CD4-positive, alpha-beta T cell treated with Interleukin-17A for 1 hour (primary cell): ENCODE measurements around the gene C20orf96.
"Not testable (repeated sequence)": the region's sequence is repeated elsewhere in the genome, so short reads cannot be mapped to it uniquely, and the experiment has no call there.

Experiments used
- DNase-seq: peaks from one replicate; pipeline ENCODE4 v3.0.0-alpha.2; 2020

C20orf96 gene

DNA sequence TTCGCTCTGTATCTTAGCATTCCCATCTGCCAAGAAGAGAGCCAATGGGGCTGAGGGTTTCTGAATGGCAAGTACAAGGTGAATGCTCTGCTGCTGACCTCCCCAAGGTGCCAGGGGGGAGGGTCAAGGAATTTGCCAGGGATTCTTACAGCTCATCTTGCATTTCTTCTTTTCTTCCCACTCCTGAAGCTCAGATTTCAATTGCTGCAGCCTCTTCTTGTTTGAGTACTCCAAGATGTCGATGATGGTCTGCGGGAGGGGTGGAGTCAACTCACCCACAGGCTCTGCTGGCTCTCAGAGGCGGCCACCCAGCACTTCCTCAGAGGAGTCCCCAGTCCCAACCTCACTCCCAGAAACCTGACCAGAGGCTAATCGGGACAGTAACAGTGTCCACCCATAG, 12.4 kb downstream of the C20orf96 start:
- DNase-seq: no peak

DNA sequence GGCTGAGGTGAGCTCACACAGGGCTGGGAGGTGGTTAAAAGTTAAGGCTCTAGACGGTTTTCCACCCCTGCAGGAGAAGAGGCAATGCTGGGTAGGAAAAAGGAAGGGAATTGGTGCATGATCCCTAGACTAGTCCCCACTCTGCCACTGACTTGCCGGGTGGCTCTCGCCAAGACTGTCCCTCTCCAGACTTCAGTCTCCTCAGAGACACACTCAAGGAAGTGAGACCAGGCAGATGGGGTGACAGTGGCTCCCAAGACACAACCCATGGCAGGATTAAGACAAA, 13.1 kb downstream of the C20orf96 start:
- DNase-seq: no peak

DNA sequence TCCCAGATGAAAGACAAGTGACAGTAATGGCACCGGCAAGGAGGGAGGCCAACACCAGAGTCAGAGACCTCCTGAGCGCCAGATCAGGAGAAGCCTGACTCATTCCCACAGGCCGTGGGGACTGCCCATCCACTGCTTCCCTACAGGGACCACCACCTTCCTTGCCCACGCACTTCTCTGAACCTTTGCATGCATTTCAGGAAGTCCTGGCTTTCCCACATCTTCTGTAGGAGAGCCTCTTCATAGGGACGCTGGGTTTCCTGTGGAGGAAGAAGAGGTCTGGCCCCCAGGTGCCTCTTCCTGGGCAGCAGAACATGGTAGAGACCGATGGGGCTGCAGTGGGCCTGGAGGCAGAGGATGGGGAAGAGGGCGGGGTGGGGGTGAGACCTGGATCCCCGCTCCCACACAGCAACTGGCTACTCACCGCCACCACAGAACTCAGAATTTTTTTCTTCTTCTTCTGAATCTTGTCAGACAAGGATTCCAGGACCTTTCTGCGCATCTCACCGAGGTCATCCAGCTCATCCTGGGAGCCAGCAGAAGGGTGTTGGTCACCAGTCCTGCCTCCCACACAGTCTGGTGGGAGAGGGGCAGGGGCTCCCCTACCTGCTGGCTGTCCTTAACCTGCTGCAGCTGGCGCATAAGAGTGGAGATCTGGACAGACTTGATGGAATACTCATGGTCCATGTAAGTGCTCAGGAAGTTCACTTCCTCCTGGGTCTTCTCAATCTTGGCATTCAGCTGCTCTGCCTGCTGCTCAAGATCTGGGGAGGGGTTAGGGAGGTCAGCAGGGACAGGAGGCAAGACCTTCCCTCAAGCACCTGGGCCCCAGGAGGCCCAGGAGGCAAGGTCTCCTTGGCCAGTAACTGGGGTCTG, 13.7 kb downstream of the C20orf96 start:
- no peak for DNase-seq

DNA sequence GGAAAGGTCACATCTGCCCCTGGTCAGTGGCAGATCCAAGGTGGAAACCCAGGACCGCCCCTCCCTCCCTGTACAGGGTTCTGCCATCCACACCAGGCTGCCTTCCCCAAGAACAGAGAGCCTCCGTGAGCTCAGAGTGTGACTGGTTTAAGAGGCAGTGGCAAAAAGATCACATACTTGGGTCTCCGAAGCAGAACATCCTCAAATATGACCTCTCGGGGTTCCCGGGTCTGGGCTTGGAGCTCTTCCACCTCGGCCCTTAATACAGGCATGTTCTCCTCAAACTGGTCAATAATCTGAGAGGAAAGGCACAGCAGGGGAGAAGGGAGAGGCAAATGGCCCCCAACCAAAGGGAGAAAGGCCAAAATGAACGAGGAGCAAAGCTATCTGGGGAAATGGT, 14.8 kb downstream of the C20orf96 start:
- DNase-seq: no peak

DNA sequence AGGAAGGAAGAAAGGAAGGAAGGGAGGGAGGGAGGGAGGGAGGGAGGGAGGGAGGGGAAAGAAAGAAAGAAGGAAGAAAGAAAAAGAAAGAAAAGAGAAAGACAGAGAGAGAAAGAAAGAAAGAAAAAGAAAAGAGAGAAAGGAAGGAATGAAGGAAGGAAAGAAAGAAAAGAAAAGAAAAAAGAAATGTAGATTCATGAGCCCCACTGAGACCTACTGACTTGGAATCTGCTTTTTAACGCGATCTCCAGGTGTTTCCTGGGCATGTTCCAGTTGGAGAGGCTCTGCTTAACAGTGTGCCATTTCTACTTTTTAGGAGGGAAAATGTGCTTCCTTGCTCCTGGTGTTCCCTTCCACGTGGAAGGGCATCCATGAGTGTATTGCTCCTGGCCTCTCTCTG, 16.7 kb downstream of the C20orf96 start:
- DNase-seq: no peak

DNA sequence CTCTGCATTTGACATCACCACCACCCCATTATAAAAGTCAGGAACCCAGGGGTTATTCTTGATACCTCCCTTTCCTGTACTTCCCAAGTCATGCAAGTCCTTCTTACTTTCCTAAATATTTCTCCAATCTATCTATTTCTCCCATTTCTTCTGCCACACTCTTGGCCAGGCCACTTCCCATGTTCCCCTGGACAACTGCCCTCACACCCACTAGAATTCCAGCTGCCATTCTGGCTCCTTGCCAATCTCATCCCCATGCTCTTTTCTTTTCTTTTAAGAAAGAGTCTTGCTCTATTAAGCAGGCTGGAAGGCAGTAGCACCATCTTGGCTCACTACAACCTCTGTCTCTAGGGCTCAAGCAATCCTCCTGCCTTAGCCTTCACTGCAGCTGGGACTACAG, 17.8 kb downstream of the C20orf96 start:
- DNase-seq: no peak

DNA sequence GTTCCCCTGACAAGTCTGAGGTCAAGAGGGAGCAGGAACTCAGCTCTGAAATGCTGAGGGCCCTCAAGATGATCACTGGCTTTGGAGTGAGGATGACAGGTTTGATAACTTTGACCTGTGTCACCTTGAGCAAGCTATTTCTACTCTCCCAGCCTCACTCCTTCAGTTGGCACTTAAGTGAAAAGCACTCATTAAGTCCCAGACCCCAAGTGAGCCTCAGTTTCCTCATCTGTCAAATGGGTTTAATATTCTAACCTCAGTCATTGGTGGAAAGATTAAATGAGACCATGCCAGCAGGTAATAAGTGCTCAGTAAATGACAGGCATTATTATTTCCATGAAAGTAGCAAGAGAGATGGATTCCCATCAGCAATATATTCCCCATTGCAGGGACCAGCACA, 19.0 kb downstream of the C20orf96 start:
- DNase-seq: no peak

DNA sequence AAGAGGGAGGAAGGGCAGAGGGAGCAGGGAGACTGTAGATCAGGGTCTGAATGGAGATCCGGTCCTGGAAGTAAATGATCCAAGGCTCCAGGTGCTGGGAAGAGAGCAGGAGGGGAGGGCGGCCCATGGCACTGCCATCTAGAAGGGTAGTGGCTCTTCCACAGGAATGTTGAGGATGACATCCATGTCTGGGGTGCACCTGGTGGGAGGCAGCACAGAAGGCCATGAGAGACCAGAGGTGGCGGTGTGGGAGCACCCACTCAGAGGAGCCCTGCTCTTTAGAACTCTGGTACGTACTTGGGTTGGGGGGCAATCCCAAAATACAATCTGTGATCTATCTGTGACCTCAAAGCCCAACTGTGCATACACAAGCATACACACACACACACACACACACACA, 19.5 kb downstream of the C20orf96 start:
- DNase-seq: no peak

DNA sequence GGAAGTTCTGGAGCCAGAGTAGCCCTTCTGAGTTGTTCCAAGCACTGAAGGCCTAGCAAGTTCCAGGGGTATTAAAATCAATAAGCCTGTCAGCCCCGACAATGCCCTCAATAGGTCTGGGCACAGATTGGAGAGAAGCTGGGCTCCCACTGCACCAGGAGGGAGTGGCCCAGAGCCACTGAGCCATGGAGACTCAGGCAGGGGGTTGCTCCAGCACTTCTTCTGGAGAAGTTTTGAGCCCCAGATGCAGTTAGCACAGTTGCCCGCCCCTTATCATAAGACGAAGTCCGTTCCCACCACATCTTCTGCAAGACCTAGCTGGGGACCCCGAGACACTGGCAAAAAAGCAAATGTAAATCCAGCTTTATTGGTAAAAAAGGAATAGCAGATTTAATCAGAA, 20.0 kb downstream of the C20orf96 start:
- DNase-seq: no peak

DNA sequence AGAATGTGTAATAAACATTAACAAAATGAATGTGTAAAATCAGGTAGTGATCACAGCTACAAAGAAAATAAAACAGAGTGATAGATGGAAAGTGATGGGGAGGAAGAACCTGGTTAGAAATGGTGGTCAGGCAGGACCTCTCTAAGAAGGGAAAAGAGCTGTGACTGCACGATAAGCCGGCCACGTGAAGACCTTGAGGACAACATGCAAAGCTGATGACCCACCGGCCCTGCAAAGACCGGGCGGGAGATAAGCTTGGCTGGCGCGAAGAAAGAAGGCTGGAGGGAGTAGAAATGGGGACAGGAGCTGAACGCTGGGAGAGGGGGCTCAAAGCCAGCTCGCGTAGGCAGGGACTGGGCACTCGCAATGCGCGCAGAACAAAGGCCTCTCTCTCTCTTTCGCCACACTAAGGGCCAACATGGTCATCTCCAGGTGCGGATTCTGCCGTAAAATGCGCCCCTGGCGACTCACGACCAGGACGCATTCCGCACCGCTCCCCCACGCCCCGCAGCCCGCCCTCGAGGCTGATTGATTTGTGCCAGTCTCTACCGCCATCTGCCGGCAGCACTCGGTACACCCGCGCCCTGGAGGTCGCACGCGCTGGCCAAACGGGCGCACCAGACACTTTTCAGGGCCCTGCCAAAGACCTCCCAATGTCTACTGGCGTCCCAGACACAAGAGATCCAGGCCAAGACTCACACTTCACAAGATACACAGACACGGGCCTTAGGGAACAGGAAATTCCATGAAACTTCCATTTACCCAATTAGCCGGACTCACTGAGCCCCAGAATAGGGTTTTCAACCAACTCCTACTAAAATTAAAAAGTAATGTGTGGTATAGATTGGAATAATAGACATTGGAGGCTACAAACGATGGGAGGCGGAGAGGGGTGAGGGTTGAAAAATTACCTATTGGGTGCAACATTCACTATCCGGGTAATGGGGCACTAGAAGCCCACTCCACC, 23.7 kb downstream of the C20orf96 start:
- peak; percentile 86 for DNase-seq

DNA sequence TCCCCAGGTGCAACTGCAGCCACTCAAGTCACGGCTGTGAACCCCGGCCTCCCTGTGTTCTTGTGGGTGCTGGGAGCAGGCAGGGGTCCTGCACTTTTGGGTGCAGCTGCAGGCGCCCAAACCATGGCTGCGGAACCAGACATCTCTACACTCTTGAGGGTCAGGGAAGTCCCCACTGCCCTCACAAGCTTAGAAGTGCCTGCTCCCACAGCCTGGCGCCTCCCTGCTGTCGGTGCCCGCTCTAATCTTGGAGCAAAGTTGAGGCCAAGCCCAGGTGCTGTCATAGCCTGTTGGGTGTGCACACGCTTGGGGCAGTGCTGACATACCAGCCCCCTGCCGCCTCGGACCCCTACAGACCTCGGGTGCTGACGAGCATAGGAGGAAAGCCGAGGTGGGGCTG, 26.8 kb downstream of the C20orf96 start:
- DNase-seq: no peak

DNA sequence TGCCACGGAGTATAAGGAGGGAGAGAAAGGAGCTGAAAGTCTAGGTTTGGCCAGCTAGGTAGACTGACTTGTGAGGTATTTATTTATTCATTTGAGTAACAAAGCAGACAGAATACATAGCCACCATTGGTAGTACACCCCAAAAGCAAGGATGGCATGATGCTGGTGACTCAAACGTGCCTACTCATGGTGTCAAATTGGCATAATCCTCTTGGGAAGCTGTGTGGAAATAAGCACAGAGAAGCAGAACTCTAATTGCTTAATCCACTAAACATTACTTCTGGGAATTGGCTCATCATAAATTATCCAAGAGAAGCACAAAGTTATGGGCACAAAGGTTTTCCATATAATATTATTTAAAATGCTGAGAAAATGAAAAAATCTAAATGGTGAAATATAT, 30.6 kb downstream of the C20orf96 start:
- DNase-seq: no peak

DNA sequence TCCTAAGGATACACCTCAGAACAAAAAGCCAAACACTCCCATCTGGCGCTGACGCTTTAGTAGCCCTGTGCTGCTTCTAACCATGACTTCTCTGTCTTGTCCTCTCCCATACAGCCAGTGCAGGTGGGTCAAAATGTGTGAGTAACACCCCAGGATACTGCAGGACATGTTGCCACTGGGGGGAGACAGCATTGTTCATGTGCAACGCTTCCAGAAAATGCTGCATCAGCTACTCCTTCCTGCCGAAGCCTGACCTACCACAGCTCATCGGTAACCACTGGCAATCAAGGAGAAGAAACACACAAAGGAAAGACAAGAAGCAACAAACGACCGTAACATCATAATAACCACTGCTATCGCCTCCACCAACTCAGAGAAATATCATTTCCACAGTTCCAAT, 31.6 kb downstream of the C20orf96 start:
- no peak for DNase-seq

DNA sequence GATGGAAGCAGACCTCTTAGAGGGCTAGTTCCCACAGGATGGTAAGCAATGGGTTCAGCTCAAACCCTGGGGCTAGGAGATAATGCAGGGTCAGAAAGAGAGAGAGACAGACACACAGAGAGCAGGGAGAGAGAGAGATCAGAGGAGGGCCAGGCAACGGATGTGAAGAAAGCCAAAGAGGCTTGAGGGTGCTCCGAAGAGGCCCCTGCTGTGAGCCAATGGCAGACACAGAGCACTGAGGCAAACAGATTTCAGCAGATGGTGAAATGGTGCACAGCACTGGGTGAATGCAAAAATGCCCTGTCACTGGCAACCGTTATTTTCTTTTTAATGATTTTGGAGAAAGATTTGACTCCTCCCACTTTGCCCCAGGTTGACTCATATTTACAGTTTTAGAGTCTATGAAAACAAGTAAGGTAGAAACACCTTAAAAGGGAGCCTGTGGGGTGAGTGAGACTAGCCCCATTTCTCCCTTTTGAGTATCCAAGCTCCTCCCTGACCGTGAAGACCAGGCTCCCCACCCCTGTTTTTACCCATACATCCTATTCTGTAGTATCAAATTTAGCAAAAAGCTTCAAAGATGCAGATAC, 32.2 kb downstream of the C20orf96 start:
- DNase-seq: no peak

DNA sequence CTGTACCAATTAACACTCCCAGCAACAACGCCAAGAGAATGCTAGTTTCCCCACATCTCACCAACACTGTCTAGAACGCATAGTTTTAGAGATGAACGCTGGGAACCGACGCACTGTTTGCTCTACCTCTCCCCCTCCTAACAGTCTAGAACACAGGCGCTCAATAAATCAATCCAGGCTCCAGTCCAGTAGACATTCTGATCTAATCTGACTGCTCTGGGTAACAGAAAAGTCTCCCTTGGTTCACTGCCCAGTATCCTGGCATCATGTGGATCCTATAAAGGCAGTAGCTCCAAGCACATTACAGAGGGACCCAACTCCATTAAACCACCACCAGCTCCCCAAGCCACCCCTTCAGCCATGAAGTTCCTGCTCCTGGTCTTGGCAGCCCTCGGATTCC, 33.1 kb downstream of the C20orf96 start, which contains the start of gene DEFB132:
DEFB132 (plus strand) TSS at position 306 of the 400 bp plus-strand sequence; CDS start at position 361, 55 bp downstream.
- no peak for DNase-seq

DNA sequence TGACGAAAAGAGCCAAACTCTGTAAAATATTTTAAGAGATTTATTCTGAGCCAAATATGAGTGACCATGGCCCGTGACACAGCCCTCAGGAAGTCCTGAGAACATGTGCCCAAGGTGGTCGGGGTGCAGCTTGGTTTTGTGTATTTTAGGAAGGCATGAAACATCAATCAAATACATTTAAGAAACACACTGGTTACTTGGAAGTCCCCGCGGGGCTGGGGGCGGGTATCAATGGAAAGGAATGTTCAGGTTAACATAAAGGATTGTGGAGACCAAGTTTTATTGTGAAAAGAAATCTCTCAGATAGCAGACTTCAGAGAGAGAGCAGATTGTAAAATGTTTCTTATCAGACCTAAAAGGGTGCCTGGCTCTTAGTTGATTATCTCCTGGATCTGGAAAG, 37.1 kb downstream of the C20orf96 start:
- DNase-seq: not testable (repeated sequence)

DNA sequence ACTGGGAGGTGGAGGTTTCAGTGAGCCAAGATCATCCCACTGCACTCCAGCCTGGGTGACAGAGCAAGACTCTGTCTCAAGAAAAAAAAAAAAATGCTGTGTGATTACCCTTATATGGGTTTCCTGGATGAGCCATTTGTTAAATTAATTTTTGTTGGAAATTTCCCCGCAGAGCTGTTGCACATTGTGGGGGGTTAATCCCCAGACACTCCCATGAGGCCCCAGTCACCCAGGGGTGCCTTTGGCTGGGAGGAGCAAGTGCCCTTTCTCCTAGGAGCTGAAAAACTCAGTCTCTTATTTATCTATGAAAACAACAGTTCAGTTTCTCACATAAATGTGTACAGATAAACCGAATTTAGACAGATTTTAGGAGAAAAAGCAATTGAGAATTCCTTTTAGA, 37.7 kb downstream of the C20orf96 start:
- DNase-seq: no peak

DNA sequence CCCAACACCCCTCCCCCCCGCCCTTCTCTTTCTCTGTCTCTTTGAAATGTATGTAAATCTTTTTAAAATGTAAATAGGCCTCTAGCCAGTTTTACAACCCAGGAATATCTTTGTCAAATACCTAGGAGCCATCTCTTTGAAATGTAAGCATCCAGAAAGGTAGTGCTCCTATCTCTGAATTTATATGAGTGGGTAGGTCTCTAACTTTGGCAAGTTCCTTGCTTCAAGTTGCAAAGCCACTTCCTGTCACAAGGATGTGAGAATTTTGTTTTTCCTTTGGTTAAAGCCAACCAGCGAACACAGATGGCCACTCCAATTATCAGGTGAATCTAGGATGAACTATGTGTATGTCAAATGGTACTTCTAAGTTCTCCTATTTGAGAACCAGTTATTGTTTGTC, 39.2 kb downstream of the C20orf96 start:
- no peak for DNase-seq

DNA sequence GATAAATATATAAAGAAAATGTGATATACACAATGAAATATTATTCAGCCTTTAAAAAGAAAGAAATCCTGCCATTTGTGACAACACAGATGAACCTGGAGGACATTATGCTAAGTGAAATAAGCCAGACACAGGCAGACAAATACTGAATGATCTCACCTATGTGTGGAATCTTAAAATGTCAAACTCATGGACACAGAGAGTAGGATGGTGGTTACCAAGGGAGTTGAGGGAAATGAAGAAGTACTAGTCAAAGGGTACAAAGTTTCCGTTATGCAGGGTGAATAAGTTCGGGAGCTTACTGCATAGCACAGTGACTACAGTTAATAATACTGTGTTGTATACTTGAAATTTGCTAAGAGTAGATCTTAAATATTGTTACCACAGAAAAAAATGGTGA, 47.6 kb downstream of the C20orf96 start:
- DNase-seq: no peak

DNA sequence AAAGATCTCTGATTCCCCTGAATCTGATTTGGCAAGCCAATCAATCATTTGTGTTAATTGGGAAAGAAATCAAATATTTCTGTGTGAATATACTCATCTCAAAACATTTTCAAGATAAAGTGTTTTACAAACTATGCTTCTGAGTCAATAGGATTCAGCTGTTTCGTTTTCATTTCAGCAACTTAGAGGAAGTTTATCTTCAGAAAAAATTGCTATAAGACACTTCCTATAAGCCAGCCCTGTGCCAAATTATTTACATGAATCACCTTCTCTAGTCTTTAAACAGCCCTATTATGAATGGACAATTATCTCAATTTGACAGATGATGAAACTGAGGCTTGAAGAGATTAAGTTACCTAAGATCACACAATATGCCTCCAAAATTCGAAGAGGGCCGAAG, 52.6 kb downstream of the C20orf96 start:
- DNase-seq: peak; percentile 5

DNA sequence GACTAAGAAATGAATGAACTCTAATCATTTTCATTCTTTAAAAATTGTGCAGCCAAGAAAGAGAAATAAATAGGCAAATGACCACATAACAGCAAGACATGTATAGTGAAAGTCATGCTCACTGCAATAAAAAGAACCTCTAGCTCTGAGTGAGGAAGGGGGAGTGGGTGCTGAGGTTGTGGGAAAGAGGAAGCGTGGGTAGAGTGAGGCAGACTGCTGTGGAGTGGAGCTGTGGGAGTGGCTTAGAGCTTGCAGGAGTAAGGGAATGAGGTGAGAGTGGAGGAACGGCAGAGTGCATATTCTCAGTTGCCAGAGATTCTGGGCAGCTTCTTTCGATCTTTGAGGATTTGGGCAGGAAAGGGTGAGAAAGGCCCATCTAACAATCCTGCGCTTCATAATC, 53.1 kb downstream of the C20orf96 start:
- DNase-seq: peak; percentile 12

DNA sequence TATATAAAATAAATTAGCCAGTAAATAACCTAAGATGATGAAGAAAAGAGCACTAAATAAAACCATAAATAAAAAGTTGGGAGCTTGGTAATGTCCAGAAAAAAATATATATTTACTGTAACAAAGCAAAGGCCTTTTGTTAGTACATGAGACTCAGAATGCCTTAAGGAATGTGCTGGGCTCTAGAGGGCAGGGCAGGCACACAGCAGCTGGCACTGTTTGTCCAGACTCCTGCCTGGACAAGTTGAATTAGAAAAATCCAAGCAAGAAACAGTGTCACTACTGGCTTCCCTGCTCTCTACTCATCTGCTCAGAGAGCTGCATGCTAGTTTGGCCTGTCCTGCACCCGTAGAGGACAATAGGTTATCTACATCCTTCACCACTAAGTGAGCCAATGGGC, 54.7 kb downstream of the C20orf96 start:
- DNase-seq: no peak

DNA sequence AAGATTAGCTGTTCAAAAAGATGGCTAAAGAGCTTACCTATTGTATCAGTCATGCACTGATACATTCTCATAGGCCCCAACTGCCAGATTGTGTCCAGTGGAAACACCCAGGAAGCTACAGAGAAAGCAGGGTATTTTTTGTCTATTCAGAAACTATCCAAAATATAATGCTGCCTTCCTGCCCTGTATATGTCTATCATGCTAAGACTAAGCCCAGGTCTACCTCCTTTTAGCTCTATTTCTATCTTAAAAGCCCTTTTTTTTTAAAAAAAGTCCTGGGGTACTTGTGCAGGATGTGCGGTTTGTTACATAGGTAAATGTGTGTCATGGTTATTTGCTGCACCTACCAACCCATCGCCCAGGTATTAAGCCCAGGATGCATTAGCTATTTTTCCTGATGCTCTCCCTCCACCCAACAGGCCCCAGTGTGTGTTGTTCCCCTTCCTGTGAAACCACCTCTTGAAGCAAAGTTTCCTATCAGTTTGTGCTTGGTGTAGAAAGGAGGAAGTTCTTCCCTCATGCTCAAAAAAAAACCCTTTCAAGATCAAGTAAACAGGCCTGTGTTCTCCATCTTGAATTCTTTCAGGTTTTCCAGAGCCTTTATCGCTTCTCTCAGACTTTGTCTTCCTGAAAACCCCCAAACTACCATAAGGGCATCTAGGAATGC, 63.0 kb downstream of the C20orf96 start:
- DNase-seq: no peak
